GM12875 (cell line): ENCODE results near the gene VWDE.
"Not testable (repeated sequence)": the region's sequence is repeated elsewhere in the genome, so short reads cannot be mapped to it uniquely, and the experiment has no call there.

ENCODE experiments used
- H3K4me3 ChIP-seq: one replicate; pipeline ENCODE4 v1.5.1; 2011; ENCODE audit warnings: low read depth, low read length, control low read depth
- TF ChIP-seq, protein P1 (sequence below): IDR thresholded peaks from 2 replicates; pipeline ENCODE4 v1.5.1; 2011; ENCODE audit warnings: low read depth, mild to moderate bottlenecking, control low read depth, inconsistent platforms, low read length, moderate library complexity, borderline replicate concordance; ENCODE audit not compliant: insufficient read depth

The VWDE gene

DNA sequence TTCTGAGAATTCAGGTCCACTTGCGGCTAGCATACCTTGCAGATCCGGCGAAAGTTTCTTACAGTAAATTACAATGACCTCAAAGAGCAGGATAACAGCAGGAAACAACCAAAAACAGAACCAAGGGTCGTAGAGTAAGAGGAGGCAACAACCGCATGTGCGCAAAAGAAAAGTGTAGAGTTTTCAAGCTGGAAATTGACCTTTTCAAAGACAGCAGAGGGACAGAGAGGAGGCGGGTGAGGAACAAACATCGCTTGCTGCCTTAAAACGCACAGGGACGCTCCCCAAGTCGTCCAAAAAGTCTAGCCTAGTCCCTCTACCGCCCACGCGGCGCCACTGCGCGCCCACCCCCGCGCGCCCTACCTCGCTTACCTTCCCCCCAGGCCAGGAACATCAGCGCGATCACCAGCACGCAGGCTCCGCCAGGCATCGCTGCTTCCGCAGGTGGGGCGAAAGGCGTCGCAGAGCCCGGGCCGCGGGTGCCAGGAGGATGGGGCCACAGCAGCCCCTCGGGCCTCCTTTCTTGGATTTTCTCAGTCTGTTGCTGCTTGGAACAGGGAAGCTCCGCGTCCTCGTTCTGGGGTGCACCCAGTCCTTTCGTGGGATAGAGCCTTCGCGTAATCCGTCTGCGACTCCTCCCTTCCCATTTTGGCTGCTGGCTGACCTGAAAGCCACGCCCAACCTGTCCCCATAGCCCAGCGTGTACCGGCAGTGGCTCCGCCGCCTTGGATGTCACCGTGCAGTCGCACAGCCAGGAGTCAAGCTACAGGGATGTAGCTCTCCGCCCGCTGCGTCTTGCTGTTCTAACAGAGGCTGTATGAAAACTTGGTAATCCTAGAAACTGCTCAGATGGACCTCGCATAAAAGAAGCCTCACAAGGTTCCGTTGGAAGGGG is at the start of gene VWDE:
TSS of gene VWDE (minus strand) at position 579 of the 895 bp plus-strand sequence. CDS start at position 430, 149 bp downstream.
- TF ChIP-seq, protein P1, sequence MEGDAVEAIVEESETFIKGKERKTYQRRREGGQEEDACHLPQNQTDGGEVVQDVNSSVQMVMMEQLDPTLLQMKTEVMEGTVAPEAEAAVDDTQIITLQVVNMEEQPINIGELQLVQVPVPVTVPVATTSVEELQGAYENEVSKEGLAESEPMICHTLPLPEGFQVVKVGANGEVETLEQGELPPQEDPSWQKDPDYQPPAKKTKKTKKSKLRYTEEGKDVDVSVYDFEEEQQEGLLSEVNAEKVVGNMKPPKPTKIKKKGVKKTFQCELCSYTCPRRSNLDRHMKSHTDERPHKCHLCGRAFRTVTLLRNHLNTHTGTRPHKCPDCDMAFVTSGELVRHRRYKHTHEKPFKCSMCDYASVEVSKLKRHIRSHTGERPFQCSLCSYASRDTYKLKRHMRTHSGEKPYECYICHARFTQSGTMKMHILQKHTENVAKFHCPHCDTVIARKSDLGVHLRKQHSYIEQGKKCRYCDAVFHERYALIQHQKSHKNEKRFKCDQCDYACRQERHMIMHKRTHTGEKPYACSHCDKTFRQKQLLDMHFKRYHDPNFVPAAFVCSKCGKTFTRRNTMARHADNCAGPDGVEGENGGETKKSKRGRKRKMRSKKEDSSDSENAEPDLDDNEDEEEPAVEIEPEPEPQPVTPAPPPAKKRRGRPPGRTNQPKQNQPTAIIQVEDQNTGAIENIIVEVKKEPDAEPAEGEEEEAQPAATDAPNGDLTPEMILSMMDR: 0 out of 2 replicates have a peak, but pooled peaks have one; percentile 13
- H3K4me3 ChIP-seq: peak within 1 kb of the TSS; percentile 83

DNA sequence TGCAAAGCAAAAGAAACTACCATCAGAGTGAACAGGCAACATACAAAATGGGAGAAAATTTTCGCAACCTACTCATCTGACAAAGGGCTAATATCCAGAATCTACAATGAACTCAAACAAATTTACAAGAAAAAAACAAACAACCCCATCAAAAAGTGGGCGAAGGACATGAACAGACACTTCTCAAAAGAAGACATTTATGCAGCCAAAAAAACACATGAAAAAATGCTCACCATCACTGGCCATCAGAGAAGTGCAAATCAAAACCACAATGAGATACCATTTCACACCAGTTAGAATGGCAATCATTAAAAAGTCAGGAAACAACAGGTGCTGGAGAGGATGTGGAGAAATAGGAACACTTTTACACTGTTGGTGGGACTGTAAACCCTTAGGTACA is 49.5 kb upstream of the VWDE start:
- H3K4me3 ChIP-seq: not testable (repeated sequence)

DNA sequence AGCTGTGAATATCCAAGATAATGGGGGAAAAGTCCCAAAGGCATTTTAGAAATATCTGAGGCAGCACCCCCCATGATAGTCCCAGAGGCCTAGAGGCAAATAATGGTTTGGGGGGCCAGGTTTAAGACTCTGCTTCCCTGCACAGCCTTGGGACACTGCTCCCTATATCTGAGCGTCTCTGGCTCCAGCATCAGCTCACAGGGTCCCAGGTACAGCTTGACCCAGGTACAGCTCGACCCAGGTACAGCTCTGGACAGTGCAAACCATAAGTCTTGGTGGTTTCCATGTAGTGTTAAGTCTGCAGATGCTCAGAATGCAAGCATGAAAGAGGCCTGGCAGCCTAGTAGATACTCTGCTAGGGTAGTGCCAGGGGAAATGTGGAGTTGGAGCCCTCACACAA is 47.0 kb upstream of the VWDE start:
- TF ChIP-seq, protein P1: no peak

DNA sequence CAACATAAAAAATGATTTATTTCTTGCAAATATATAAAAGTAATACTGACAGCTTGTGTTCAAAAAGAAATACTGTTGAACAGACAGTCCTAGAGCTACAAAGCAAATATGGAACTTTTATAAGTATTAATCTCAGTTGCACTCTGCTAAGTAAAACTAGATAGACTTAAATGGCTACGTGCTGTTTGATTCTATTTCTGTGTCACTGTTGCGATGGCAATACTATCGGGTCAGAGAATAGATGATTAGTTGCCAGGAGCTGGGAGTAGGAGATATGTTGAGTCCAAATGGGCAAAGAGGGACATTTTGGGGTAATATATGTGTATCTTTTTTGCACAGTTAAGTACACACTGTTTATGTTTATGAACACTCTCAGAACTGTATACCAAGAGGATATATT is 41.1 kb upstream of the VWDE start:
- TF ChIP-seq, protein P1: no peak
- H3K4me3 ChIP-seq: no peak overlapping the region

More for the DNA sequence above, 47.0 kb upstream of the VWDE start:
- no peak overlapping the region for H3K4me3 ChIP-seq

DNA sequence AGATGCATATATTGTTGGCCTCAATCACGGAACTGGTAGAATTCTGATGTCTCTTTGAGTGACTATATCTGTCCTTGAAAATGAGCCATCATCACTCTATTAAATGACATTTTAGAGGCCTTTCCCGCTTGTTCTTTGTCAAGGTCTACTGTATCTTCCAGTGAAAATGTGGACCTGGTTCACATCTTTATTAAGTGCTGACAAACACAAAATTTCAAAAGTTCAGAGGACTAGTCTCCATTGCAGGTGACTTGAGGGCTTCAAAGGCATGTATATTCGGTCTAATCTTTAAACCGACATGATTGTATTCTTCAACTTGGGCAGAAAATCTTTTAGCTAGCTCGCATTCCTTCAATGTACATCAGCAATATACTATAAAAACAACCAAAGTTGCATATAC is 36.6 kb upstream of the VWDE start:
- no peak overlapping the region for H3K4me3 ChIP-seq
- TF ChIP-seq, protein P1: no peak

DNA sequence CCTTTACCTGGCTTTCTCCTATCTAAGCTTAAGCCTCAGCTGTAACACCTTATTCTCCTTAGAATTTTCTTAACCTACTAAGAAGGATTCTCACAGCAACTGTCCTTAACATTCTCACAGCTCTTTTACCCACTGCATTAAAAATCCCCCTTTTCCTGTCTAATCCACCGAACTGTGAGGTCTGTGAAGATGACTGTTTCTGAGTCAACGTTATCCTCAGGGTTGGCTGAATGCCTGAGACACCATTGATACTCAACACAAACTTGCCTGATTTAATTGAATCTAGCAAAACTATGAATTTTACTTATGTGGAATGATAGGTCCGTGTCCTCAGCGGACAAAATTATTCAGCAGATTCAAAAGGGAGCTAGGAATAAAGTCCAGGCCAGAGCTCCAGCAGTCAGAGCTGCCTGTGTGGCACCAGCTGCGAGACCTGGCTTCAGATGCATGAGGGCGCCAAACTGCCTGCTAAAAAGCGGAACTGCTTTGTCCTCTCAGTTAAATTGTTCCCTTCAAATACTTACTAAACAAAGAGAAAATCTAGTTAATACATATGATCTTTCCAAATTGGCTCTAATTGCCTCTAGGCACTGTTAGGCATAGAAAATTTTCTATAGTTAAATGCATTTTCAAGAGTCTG is 33.4 kb upstream of the VWDE start:
- TF ChIP-seq, protein P1: no peak
- H3K4me3 ChIP-seq: no peak overlapping the region

DNA sequence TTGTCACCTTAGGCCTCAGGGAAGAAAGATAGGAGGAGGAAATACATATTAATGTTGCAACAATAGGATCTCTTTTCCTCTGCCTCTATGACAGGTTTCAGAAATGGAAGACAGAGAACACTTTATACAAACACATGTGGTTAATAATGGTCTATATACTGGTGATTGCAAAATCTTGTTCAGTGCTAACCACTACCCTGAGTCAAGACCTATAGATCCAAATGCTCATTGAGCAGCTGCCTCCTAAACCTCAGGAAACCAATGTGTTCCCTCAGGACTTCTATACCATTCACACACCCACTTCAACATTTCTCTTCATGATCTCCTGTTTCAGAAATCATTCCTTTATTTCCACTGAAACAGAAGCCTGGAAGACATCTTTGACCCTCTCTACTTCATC is 32.5 kb upstream of the VWDE start:
- TF ChIP-seq, protein P1: no peak
- H3K4me3 ChIP-seq: no peak overlapping the region
